ENCODE measurements around the gene RSL24D1.

Gene RSL24D1

DNA sequence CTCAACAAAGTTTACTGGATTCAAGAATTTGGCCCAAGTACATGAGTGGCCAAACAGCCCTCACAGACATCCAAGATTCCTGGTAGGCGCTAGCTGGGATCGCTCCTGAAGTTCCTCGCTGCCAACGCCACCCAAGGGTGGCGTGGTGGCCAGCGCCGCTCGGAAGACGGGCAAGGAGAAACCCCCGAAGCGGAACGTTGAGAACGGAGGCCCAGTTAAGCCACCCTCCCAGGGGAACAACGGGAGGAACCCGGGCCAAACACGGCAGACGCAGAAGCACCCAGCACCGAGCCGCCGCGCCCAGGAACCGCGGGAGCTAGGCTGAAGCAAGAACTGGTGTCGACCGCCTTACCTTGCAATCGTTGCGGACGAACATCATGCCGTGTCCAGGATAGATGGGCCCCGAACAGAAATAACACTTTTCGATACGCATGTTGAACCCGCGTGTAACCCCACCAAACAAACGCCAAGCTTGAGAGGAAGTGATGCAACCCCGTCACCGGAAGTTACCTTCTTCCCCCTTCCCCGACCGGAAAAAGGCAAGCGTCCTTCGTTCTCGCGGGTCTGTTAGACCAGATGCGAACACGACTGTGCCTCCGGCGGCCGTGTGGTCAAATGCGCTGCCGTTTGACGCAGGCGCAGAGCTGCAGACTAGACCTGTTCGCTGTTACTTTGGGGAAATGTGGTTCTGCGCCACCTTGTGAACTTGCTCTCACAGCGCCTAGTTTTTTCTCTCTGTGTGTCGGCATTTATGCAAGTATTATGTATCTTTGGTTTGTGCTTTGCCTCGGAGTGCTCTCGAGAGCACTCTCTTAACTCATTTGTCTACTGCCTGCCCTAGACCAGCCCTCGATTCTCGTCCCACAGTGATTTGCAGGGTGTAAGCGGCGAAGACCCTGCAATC lies at the start of gene RSL24D1:
RSL24D1 (minus strand) TSS at position 484 of the 904 bp plus-strand sequence; CDS start at position 433, 51 bp downstream.
- DNase-seq (ENCODE audit: low spot score): peak; percentile 100

- DNase-seq (ENCODE audit: low spot score): no peak
These were observed 48.3 kb upstream of the RSL24D1 start for GRCh38 chr15:55245059-55245458.

GRCh38 chr15:55241891-55242290 lies 45.1 kb upstream of the RSL24D1 start:
- no peak for DNase-seq (ENCODE audit: low spot score)

GRCh38 chr15:55241186-55241585 lies 44.4 kb upstream of the RSL24D1 start:
- no peak for DNase-seq (ENCODE audit: low spot score)

- no peak for DNase-seq (ENCODE audit: low spot score)
These were observed 43.5 kb upstream of the RSL24D1 start for GRCh38 chr15:55240125-55240760.

DNA sequence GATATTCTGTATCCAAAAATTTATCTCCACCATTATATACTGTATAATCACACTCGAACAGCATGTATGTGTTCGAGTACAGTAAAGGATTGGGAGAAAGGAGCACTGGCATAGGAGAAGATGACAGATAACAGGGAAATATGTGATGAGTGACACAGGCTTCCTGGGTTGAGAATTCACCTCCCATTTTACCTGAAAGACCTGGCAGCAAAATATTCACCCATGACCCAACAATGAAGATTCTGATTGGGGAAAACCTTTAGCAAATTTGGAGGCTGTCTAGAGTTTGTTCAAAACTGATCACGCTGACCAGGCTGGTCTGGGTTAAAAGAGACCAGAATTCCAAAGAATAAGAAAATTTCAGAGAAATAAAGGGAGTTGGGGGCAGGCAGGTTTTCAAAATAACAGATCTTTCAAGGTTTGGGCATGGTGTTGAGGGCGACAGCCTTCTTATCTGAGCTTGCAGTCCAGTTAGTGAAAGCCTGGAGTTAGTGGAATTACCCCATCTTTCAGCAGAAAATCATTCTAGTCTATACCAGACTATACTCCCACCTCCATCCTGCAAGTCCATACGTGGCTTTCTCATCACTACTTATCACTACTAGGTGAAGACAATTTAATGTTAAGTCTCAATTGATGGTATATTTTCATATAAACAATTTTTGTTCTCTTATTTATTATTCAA lies 42.8 kb upstream of the RSL24D1 start:
- no peak for DNase-seq (ENCODE audit: low spot score)

GRCh38 chr15:55238877-55239276 lies 42.1 kb upstream of the RSL24D1 start:
- DNase-seq (ENCODE audit: low spot score): no peak

- no peak for DNase-seq (ENCODE audit: low spot score)
These were observed 40.7 kb upstream of the RSL24D1 start for GRCh38 chr15:55237219-55238130.

GRCh38 chr15:55235546-55236036 lies 38.9 kb upstream of the RSL24D1 start:
- no peak for DNase-seq (ENCODE audit: low spot score)

DNA sequence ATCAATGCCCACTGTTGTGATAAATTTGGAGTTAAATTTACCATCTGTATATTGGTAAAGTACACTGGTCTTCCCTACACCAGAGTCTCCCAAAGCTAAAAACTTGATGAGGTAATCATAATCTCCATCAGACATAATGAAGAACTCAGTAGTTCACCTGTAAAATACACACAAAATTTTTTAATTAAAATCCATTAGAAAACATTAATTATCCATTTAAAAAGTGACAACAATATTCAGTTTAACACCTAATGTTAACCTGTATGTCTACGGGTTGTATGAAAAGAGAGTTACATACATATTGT lies 38.0 kb upstream of the RSL24D1 start:
- no peak for DNase-seq (ENCODE audit: low spot score)

DNA sequence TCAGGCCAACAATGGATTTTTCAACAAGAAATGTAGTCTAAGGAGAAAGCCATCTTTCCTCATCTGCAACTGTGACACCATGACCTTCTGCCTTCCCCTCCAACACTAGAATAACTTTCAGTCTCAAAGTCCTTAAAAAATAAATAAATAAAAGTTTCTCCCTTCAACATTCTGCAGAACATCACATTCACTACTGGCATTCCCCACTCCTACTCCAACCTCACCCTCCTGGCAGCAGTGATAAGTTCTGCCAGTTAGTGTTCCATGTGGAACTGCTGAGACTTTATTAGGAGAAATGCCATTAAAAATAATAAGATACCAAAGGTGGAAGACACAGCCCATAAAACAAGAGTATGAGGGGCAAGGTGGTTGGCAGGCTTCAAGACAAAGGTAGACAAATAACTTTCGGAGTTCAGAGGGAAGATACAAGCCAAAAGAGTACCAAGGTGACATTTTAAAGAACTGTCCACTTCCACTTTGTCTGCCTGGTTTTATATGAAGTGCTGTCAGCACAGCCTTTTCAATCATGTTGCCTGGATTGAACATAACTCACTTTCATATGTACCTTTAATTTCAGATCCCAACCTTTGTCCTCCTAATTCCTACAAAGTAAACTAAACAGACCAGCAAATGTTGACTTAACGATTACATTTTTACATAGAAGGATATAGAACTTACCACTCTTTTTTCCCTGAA lies 37.5 kb upstream of the RSL24D1 start:
- DNase-seq (ENCODE audit: low spot score): no peak

DNA sequence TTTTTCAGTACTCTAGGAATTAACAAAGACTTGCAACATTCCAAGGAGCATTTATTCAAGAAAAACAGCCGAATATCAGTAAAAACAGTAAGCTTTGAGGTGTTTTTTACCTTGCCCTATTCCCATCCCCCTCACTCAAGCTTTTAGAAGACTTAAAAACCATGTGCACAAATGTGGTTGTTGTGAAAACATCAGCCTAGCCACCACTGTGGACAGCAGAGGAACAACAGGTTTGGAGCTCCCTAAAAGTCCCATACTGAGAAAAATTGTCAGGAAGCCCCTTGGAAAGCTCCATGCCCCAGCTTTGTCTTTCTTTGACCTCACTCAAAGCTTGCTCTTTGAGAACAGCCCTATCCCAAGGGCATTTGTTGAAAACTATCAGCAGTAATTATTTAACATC lies 34.7 kb upstream of the RSL24D1 start:
- no peak for DNase-seq (ENCODE audit: low spot score)

DNA sequence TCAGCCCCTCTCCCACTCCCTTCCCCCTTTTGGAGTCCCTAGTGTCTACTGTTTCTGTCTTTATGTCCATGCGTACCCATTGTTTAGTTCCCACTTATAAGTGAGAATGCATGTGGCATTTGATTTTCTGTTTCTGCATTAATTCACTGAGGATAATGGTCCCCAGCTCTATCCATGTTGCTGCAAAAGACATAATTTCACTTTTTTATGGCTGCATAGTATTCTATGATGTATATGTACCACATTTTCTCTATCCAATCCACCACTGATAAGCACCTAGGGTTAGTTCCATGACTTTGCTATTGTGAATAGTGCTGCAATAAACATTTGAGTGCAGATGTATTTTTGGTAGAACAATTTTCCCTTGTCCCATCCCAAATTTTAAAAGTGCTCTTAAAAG lies 34.2 kb upstream of the RSL24D1 start:
- no peak for DNase-seq (ENCODE audit: low spot score)

DNA sequence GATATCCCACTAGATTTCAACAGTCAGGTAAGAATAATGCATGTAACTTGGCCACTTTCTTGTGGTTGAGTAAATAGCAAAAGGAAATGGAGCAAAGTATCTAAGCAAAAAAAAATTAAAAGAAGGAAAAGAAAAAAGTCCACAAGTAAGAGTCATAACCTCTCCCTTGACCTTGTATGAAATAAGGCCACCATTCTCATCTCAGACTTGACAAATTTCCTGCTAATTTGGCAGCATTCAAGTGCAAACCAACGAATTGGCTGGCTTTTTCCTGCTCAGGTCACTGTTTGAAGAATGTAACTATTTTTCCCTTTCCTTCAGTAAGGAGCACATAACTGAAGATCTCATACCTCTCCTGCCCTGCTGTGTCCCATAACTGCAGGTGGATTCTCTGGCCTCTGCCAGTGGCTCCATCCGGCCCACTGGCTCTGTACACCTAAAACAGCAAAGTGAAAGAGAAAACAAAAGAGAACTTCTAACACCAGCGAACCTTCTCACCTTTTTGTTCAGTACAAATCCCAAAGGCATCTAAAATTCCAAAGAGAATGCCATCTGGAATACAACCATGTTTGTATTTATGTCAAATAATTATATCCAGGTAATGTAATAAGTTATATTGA lies 33.4 kb upstream of the RSL24D1 start:
- no peak for DNase-seq (ENCODE audit: low spot score)

DNA sequence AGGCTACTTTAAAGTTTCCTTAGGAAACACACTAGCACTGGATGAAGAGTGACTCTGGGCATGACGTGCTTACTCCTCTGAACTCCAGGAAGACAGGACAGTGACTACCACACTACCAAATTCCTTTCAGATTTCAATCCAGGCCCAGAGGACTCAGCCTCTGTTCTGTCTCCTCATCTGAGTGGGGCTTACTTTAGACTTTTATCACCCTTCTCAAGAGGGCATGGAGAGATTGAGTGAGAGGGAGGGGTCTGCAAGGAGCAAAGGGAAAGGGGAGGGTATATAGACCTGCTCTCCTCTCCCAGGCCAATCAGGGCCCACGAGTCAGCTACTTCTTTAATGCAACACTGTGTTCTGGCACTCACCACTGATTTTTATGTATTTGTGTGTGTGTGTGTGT lies 29.4 kb upstream of the RSL24D1 start:
- no peak for DNase-seq (ENCODE audit: low spot score)

DNA sequence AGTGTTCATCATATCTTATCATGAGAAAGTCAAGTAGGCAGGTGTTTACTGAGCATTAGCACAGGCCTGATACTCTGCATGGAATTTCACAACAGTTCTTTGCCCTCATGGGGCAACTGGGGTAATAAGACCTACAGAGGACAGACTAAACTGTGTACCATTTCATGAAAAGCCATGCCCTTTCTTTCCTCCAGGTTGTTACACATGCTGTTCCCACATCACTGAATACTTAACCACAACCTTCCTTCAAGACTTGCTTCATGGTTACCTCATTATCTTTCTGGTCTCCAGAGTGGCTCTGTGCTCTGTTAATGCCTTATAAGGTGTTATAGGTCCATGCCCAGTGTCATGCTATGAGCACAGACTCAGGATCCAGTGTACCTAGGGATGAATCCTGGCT lies 28.2 kb upstream of the RSL24D1 start:
- no peak for DNase-seq (ENCODE audit: low spot score)

DNA sequence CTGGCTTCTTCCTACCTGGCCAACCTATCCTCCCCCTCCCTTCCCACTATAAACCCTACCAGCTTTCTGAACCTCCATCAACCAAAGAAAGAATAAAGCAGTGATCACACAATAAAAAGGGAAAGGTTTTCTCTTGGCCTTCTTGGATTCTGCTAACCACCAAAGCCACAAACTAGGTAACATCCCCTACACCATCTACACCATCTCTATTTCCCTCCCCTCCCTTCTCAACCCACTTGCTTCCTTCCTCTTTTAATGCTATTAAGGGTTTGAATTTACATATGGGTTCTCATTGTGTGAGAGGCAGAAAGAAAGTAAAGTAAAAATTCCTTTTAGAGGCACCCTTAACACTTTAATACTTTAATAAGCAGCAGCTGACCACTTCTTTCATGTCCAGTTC lies 25.8 kb upstream of the RSL24D1 start:
- DNase-seq (ENCODE audit: low spot score): no peak

DNA sequence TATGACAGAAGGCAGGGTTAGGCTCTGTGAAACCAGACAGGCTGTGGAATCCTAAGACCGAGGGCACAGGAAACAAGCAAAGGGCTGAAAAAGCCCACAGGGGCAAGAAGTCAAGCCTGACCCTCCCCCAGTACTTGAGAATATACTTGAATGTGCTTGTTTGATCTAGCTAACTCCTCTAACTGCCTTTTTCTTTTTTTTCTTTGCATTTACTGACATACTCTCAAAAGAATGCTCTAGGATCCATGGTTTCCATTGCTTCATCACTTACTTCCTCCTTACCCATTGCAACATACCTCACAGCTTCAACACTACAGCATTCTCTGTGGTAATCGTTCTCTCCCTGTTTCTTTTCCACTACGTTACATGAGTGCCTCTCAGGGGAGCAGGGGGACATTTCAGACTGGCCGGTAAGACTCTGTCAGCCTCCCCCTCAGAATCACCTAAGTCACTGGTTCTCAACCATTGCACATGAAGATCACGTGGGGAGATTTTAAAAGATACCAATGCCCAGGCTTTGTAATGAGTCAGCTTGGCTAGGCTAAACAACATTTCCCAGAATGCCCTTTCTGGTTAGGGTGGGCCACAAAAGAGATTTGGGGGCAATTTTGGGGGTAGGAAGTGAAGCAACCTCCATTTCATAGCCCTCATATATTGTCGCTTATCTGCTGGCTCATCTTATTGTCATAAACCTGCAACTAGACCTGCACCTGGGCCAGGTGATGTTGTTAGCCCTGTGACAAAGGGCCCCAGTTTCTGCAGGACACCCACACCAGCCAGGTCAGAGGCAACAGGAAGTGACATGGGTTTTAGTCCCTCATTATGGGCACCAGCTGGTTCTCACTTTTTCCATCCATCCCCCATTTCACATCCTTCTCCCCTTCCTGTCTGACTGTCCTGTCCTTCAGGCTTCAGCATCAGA lies 24.6 kb upstream of the RSL24D1 start:
- DNase-seq (ENCODE audit: low spot score): no peak

- no peak for DNase-seq (ENCODE audit: low spot score)
These were observed 23.9 kb upstream of the RSL24D1 start for GRCh38 chr15:55220606-55221005.

- DNase-seq (ENCODE audit: low spot score): no peak
These were observed 21.3 kb upstream of the RSL24D1 start for GRCh38 chr15:55218056-55218455.
